ENCODE measurements around the gene ZFAND3.

GRCh38 chr6:38177882-38178583 lies 358.5 kb downstream of the ZFAND3 start:
- no peak for TF ChIP-seq CTCF (optimal IDR thresholded peaks at IDR 0.05 in 1 of 3, IDR thresholded peaks at IDR 0.05 in 1 of 3, conservative IDR thresholded peaks at IDR 0.05 in 1 of 3; ENCODE audit: extremely low read depth in 1 of 3, insufficient read depth in 2 of 3, low read length in 3 of 3)
- no peak for TF ChIP-seq EZH2 (IDR thresholded peaks at IDR 0.05; ENCODE audit: low read length)

Measured in keratinocyte (primary cell).